GM21515 (cell line): ENCODE results near the gene SFTA2.

ENCODE experiments used
- ATAC-seq: cut with Tn5 transposase; IDR thresholded peaks from one replicate; pipeline ENCODE4 v1.9.1; 2021; ENCODE audit not compliant: unreplicated experiment

The SFTA2 gene

DNA sequence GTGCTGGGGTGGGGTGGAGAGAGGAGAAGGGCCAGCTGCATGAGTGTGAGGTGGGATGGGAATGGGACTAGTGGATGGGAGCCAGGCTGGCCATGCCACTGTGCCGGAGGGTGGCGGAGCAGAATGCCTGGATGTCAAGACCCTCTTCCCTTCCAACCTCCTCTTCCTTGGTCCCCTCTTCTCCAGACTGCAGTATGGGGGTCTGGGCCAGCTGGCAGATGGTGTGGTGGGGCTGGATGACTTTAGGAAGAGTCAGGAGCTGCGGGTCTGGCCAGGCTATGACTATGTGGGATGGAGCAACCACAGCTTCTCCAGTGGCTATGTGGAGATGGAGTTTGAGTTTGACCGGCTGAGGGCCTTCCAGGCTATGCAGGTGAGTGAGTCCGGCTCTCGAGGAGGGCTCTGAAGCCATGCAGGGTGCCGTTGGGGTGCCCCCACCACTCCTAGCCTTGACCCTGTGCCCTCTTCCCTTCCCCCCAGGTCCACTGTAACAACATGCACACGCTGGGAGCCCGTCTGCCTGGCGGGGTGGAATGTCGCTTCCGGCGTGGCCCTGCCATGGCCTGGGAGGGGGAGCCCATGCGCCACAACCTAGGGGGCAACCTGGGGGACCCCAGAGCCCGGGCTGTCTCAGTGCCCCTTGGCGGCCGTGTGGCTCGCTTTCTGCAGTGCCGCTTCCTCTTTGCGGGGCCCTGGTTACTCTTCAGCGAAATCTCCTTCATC is 40.0 kb downstream of the SFTA2 start:
- ATAC-seq: no peak

DNA sequence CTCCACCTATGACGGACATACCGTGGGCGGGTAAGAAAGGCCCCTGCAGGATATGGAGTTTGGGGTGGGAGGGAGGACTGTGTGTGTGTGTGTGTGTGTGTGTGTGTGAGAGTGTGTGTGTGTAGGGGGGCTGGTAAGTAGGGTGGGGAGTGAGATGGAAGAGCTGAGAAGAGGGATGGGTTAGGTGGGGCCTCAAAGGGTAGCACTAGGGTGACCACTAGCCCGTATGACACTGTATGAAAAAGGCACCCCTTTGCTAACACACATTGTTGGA is 40.6 kb downstream of the SFTA2 start:
- ATAC-seq: no peak

DNA sequence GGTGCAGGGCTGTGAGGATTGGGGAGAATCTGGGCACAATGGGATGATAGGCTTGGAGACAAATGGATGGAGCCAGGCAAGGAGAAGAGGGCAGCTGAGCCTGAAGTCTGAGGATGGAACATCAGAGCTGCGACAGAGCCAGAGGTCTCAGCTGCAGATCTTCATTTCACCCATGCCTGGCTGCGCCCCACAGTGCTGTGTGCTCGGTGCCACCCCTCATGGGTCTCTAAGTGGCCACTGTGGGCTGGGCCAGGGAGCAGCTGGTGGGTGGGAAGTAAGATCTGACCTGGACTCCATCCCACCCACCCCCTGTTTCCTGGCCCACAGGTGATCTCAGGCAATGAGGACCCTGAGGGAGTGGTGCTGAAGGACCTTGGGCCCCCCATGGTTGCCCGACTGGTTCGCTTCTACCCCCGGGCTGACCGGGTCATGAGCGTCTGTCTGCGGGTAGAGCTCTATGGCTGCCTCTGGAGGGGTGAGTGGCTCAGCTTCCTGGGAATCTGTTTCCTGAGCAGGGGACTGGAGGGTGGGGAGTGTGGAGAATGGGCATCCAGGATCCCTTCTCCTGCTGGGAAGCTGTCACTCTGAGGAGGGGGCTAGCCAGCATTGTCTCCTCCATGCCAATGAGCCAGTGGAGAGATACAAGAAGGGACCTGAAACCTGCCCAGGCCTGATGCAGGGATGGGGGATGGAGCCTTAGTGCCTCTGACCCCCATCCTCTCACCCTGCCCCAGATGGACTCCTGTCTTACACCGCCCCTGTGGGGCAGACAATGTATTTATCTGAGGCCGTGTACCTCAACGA is 41.1 kb downstream of the SFTA2 start:
- no peak for ATAC-seq

GRCh38 chr6:30889921-30890645 is 41.9 kb downstream of the SFTA2 start:
- no peak for ATAC-seq

DNA sequence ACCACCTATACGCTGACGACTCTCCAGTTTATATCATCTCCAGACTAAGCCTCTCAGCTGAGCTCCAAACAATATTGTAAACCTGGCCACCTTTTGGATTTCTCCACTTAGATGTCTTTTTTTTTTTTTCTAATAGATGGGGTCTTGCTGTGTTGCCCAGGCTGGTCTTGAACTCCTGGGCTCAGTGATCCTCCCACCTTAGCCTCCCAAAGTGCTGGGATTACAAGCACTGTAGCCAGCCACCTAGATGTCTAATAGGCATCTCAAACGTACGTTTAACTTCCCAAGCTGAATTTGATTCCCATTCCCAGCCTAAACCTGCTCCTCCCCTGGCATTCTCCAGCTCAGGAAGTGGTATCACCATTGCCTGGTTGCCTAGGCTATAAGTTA is 42.5 kb downstream of the SFTA2 start:
- no peak for ATAC-seq

DNA sequence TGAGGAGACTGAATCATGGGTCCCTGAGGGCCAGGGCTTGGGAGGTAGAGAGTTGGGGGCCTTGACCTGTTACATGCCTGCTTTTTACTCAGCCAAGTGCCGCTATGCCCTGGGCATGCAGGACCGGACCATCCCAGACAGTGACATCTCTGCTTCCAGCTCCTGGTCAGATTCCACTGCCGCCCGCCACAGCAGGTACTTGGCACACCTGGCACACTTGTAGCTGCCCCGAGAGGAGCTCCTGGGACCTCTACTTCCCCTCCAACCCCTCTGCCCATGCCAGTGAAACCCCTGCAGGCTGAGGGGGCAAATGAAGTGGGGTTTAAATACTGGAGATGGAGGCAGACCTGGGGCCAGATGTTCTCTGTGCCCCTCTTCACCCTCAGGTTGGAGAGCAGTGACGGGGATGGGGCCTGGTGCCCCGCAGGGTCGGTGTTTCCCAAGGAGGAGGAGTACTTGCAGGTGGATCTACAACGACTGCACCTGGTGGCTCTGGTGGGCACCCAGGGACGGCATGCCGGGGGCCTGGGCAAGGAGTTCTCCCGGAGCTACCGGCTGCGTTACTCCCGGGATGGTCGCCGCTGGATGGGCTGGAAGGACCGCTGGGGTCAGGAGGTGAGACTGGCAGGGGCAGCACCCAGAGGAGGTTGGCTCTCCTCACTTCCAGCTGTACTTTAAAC is 43.0 kb downstream of the SFTA2 start:
- no peak for ATAC-seq

GRCh38 chr6:30887901-30888815 is 43.8 kb downstream of the SFTA2 start:
- no peak for ATAC-seq

GRCh38 chr6:30886897-30887255 is 45.1 kb downstream of the SFTA2 start:
- no peak for ATAC-seq

GRCh38 chr6:30885999-30886896 is 45.7 kb downstream of the SFTA2 start:
- ATAC-seq: no peak

DNA sequence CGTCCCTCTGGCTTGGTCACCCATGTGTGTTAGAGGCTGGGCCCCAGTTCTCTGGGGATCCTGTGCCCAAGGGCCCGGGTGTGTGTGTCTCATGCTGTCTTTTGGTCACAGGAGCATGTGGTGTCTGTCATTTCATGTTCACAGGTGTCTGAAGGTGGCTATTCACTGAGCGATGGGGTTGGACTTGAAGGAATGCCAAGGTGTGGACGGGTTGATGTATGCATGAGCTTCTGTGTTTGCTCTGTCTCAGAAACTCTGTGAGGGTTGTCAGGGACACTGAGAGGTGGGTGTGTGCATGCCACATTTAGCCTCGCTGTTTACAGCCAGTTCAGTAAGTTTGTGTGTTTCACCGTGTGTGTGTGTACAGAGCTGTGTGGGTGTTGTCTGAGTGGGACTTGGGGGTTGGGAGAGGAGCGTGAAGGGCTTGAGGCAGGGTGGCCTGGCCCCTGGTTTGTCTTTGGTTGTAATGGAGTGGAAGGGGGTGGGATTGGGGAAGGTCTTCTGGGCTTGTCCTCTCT is 46.4 kb downstream of the SFTA2 start:
- no peak for ATAC-seq

GRCh38 chr6:30884521-30885480 is 47.2 kb downstream of the SFTA2 start:
- no peak for ATAC-seq

GRCh38 chr6:30883685-30884520 is 48.1 kb downstream of the SFTA2 start, which contains the start of gene DDR1:
Gene DDR1 (plus strand): TSS chr6:30884519. CDS start chr6:30888730, 4,211 bp downstream.
- no peak for ATAC-seq

DNA sequence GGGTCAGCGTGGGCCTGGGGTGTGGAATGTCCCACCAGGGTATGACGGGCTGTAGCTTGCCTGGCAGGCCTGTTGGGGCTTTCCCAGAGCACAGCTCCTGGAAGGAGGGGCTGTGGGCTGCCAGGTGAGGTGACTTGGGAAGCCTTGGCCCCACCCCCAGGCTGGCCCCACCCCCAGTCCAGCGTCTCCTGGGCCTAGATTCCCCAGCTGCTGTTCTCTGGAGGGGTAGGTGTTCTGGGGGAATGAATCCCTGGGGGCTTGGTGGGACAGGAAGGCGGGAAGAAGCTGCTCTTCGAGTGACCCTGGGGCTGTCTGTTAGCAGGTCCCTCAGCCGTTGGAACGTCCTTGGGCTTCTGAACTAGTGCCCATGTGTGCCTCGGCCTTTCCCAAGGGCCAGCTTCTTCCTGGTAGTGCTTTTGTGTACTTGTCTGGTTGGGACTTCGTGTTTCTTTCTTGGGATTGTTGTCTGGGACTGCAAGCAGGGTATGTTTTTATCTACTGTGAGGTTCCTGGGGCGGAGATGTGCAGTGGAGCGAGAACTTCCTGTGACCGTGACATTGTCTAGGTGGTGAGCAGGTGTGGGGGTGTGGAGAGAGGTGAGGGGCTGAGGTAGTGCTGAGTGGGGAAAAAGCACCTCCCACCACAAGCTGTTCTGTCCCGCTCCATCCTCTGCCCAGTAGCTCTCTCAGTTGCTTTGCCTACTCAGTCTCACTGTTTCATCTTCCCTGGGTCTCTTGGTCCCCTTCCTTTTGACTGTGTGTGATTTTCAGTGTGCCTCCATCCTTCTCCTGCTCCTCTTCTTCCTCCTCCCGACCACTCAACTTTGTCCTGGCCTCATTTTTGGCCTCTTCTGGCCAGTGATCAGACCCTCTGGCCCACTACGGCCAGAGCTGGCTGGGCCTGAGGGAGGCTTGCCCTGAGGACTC is 48.9 kb downstream of the SFTA2 start:
- ATAC-seq: no peak

- ATAC-seq: no peak
These were observed 49.7 kb downstream of the SFTA2 start for GRCh38 chr6:30882204-30882758.

DNA sequence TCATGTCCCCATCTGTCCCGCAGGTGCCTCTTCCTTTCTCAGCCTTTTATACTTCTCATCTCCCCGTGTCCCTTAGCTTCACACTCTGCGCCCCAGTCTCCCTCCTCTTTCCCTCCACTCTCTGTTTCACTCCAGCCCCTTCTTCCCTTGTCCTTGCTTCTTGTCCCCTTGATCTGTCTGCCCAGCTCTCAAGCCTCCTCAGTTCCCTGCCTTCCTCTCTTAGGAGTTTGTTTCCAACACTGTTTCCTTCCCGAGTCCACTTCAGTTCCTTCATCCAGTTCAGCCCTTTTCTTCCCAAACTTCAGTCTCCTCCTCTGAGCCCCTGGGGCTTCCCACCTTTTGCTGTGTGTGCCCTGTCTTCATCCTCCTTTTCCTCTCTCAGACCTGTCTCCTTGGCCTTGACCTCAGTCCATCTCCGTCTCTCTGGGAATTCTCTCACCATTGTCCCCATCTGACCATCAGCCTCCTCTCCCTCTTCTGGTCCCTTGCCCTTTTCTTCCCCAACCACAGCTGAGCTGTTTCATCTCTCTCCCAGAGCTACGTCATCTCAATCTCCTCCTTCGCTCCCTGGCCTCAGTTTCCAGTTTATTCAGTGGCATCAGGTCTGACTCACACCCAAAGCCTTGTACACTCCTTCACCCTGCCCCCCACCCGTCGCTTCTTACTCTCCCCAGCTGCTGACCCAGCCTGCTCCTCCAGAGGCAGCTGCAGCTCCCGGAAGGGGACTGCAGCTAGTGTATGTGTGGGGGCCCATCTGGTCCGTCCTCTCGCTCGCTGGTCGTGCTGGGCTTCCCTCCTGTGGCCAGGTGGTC is 50.4 kb downstream of the SFTA2 start:
- no peak for ATAC-seq
